Trophoblast cell (in vitro differentiated cells and primary cell): Measurements from ENCODE around the gene TEX261.

Experiments used
- DNase-seq, 2 donors: peaks; one replicate each; pipeline ENCODE4 v3.0.0-alpha.2; 2016
- H2AFZ ChIP-seq: 2 replicates; pipeline ENCODE4 v1.6.1; 2013; ENCODE audit warnings: low read length, moderate library complexity, mild to moderate bottlenecking; ENCODE audit not compliant: insufficient read depth, poor library complexity
- H2AK5ac ChIP-seq: 2 replicates; pipeline ENCODE4 v1.6.1; 2013; ENCODE audit warnings: mild to moderate bottlenecking, low read length
- H2BK120ac ChIP-seq: 2 replicates; pipeline ENCODE4 v1.6.1; 2013; ENCODE audit warnings: low read length, mild to moderate bottlenecking, moderate library complexity; ENCODE audit not compliant: insufficient read depth, poor library complexity
- H2BK12ac ChIP-seq: 2 replicates; pipeline ENCODE4 v1.6.1; 2013; ENCODE audit warnings: mild to moderate bottlenecking, low read length, moderate library complexity
- H2BK5ac ChIP-seq: 2 replicates; pipeline ENCODE4 v1.6.1; 2013; ENCODE audit warnings: low read length, low read depth, moderate library complexity, mild to moderate bottlenecking; ENCODE audit not compliant: poor library complexity
- H3K14ac ChIP-seq: 2 replicates; pipeline ENCODE4 v1.6.1; 2013; ENCODE audit warnings: mild to moderate bottlenecking, low read length
- H3K18ac ChIP-seq: 2 replicates; pipeline ENCODE4 v1.6.1; 2013; ENCODE audit warnings: mild to moderate bottlenecking, low read length
- H3K23ac ChIP-seq: 2 replicates; pipeline ENCODE4 v1.6.1; 2013; ENCODE audit warnings: low read length
- H3K27ac ChIP-seq: 2 replicates; pipeline ENCODE4 v1.5.1; 2013; ENCODE audit warnings: low read depth, mild to moderate bottlenecking, inconsistent platforms, low read length, moderate library complexity
- H3K27me3 ChIP-seq: 2 replicates; pipeline ENCODE4 v1.6.1; 2013; ENCODE audit warnings: inconsistent platforms, mild to moderate bottlenecking, low read length, moderate library complexity; ENCODE audit not compliant: insufficient read depth
- H3K36me3 ChIP-seq, 2 experiments: 1 replicate in 1 of 2; 2 replicates in 1 of 2; pipeline ENCODE4 v1.6.1; 2013; ENCODE audit warnings: low read length in 2 of 2, mild to moderate bottlenecking in 2 of 2, moderate library complexity in 1 of 2; ENCODE audit not compliant: insufficient read depth in 2 of 2, control insufficient read depth in 1 of 2
- H3K4ac ChIP-seq: 2 replicates; pipeline ENCODE4 v1.6.1; 2013; ENCODE audit warnings: low read depth, mild to moderate bottlenecking, low read length, moderate library complexity
- H3K4me1 ChIP-seq, 2 experiments: 1 replicate in 1 of 2; 2 replicates in 1 of 2; pipeline ENCODE4 v1.6.1; 2013; ENCODE audit warnings: low read length in 2 of 2, mild to moderate bottlenecking in 2 of 2, moderate library complexity in 1 of 2; ENCODE audit not compliant: insufficient read depth in 2 of 2, control insufficient read depth in 1 of 2
- H3K4me2 ChIP-seq: 2 replicates; pipeline ENCODE4 v1.6.1; 2013; ENCODE audit warnings: inconsistent platforms, mild to moderate bottlenecking, low read length, moderate library complexity
- H3K4me3 ChIP-seq: 2 replicates; pipeline ENCODE4 v1.5.1; 2013; ENCODE audit warnings: mild to moderate bottlenecking, low read depth, low read length, inconsistent platforms
- H3K79me1 ChIP-seq: one replicate; pipeline ENCODE4 v1.6.1; 2013; ENCODE audit warnings: low read length
- H3K79me2 ChIP-seq: 2 replicates; pipeline ENCODE4 v1.6.1; 2013; ENCODE audit warnings: low read length, mild to moderate bottlenecking; ENCODE audit not compliant: control insufficient read depth, insufficient read depth, poor library complexity
- H3K9ac ChIP-seq: 2 replicates; pipeline ENCODE4 v1.6.1; 2013; ENCODE audit warnings: mild to moderate bottlenecking, low read length
- H3K9me3 ChIP-seq: 2 replicates; pipeline ENCODE4 v1.6.1; 2013; ENCODE audit warnings: low read depth, mild to moderate bottlenecking, control low read depth, inconsistent platforms, low read length; ENCODE audit not compliant: insufficient read depth
- H4K12ac ChIP-seq: 2 replicates; pipeline ENCODE4 v1.6.1; 2013; ENCODE audit warnings: low read depth, mild to moderate bottlenecking, low read length, moderate library complexity
- H4K8ac ChIP-seq: 2 replicates; pipeline ENCODE4 v1.6.1; 2013; ENCODE audit warnings: low read depth, mild to moderate bottlenecking, low read length, moderate library complexity
- H4K91ac ChIP-seq: one replicate; pipeline ENCODE4 v1.6.1; 2013; ENCODE audit warnings: low read depth, mild to moderate bottlenecking, low read length, moderate library complexity
- WGBS: extraction: QIAGEN DNeasy Blood & Tissue Kit; methylation state at CpG from one replicate; pipeline ENCODE4 v1.1.7; 2013; ENCODE audit warnings: missing lambda C conversion rate; ENCODE audit not compliant: insufficient read length, insufficient coverage; ENCODE audit errors: extremely low coverage; 5-methylcytosine and 5-hydroxymethylcytosine counted together

Gene TEX261

DNA sequence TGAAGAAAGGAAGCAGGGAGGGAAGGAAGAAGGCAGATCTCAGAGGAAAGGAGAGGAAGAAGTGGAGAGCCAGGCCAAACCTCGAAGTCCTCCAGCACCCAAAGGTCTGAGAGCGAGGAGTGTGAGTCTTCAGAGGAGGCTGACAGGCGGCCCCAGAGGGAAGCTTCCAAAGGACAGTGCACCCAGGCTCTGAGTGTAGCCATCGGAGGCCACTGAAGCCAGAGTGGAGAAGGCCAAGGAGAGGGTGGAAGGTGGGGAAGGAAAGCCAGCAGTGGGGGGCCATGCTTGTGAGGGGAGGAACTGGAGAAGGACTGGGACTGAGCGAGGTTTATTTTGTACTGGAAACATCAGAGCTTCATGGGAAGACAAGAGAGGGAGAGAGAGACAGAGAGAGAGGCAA lies 53.0 kb downstream of the TEX261 start:
- Histone ChIP-seq H3K23ac (no peak overlapping the region), H3K18ac (no peak overlapping the region), H3K9ac (no peak overlapping the region), H3K27me3 (peaks cover 13% of the 10 kb centered on the region), H3K4me2 (no peak overlapping the region), H3K79me1 (no peaks in the 10 kb centered on the region), H3K9me3 (no peaks in the 10 kb centered on the region), H4K8ac (no peak overlapping the region), H2BK12ac (no peak overlapping the region), H2BK5ac (no peak overlapping the region), H3K79me2 (no peaks in the 10 kb centered on the region), H2AFZ (no peak overlapping the region), H4K12ac (no peak overlapping the region), H3K36me3 (no peaks in the 10 kb centered on the region), H2BK120ac (no peak overlapping the region), H3K14ac (no peak overlapping the region), H3K4me3 (no peak overlapping the region), H3K4ac (no peak overlapping the region), H3K27ac (no peak overlapping the region), H4K91ac (no peak overlapping the region), H3K4me1 (peaks cover 6 to 9% of the 10 kb centered on the region in 2 experiments), H2AK5ac (no peak overlapping the region)
- no CpG with 5 or more reads among the region's 5 CpGs for WGBS
- no peak for DNase-seq

DNA sequence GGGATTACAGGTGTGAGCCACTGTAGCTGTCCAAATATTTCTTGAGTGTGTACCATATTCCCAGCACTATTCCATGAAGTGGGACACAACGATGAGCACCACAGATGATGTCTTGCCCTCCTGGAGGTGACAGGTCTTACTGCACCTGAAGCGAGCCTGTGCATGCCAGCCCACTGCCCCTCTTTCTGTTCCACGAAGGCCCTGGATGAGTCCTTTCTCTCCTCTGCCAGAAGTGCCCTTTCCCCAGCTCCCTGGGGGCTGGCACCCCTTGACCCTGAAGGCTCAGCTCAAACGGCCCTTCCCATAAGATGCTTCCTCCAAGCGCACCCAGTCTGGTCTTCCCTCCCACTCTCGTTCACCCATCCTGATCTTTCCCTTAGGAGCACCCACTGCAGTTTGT lies 53.5 kb downstream of the TEX261 start:
- Histone ChIP-seq H4K12ac (no peak overlapping the region), H3K79me2 (no peaks in the 10 kb centered on the region), H4K8ac (no peak overlapping the region), H2BK5ac (no peak overlapping the region), H3K9me3 (no peaks in the 10 kb centered on the region), H3K23ac (no peak overlapping the region), H3K79me1 (no peaks in the 10 kb centered on the region), H2BK12ac (no peak overlapping the region), H3K27ac (no peak overlapping the region), H2BK120ac (no peak overlapping the region), H2AK5ac (no peak overlapping the region), H3K4me3 (no peak overlapping the region), H3K18ac (no peak overlapping the region), H3K14ac (no peak overlapping the region), H2AFZ (no peak overlapping the region), H3K27me3 (peaks cover 13% of the 10 kb centered on the region), H3K4me2 (no peak overlapping the region), H4K91ac (no peak overlapping the region), H3K4me1 (peaks cover 6 to 9% of the 10 kb centered on the region in 2 experiments), H3K9ac (no peak overlapping the region), H3K4ac (no peak overlapping the region), H3K36me3 (no peaks in the 10 kb centered on the region)
- DNase-seq = no peak
- no CpG with 5 or more reads among the region's 6 CpGs for WGBS

DNA sequence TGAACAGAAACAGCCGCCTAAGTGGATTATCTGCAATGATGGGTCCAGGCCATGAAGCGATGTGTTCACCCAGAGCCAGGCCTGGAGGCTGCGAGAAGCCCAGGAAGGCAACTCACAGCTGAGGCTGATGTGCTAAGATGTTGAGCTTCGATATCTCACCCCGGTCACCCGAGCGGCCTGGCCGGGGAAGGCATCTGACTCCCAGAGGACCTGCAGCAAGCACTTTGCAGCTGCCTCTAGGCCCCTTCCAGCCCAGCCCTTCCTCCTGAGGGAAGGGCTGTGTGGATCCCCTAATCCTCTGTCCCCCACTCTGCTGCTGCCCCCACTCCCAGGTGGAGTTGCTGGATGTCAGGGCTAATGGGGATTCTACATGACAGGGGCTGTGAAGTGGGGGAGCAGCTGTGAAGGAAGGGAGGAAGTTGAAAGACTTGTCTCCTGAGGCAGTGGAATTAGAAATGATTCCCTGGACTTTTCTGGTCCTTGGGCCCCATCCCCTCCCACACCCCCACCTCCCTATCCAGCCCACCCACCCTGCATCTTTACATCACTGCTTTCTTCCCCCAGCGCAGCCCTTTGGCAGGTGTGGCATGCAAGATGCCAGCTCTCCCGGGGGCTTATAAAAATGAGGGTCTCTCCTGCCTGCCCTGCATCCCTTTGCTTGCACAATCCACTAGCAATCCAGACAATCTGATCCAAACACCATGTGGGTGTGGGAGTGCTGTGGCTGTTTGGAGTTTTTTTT lies 54.7 kb downstream of the TEX261 start:
- H3K9me3 ChIP-seq = no peaks in the 10 kb centered on the region
- H2AK5ac ChIP-seq = no peak overlapping the region
- H2AFZ ChIP-seq = no peak overlapping the region
- no peak overlapping the region for H2BK12ac ChIP-seq
- DNase-seq = no peak
- H3K4ac ChIP-seq = no peak overlapping the region
- no peak overlapping the region for H3K4me2 ChIP-seq
- H3K23ac ChIP-seq = no peak overlapping the region
- no peak overlapping the region for H3K4me3 ChIP-seq
- no peaks in the 10 kb centered on the region for H3K36me3 ChIP-seq
- no peak overlapping the region for H4K91ac ChIP-seq
- no peak overlapping the region for H3K27ac ChIP-seq
- peaks cover 6 to 9% of the 10 kb centered on the region in 2 experiments for H3K4me1 ChIP-seq
- H3K79me1 ChIP-seq = no peaks in the 10 kb centered on the region
- no peaks in the 10 kb centered on the region for H3K79me2 ChIP-seq
- no CpG with 5 or more reads among the region's 10 CpGs for WGBS
- H3K18ac ChIP-seq = no peak overlapping the region
- no peak overlapping the region for H4K12ac ChIP-seq
- no peak overlapping the region for H3K14ac ChIP-seq
- no peak overlapping the region for H4K8ac ChIP-seq
- peaks cover 13% of the 10 kb centered on the region for H3K27me3 ChIP-seq
- no peak overlapping the region for H2BK120ac ChIP-seq
- H2BK5ac ChIP-seq = no peak overlapping the region
- H3K9ac ChIP-seq = no peak overlapping the region

DNA sequence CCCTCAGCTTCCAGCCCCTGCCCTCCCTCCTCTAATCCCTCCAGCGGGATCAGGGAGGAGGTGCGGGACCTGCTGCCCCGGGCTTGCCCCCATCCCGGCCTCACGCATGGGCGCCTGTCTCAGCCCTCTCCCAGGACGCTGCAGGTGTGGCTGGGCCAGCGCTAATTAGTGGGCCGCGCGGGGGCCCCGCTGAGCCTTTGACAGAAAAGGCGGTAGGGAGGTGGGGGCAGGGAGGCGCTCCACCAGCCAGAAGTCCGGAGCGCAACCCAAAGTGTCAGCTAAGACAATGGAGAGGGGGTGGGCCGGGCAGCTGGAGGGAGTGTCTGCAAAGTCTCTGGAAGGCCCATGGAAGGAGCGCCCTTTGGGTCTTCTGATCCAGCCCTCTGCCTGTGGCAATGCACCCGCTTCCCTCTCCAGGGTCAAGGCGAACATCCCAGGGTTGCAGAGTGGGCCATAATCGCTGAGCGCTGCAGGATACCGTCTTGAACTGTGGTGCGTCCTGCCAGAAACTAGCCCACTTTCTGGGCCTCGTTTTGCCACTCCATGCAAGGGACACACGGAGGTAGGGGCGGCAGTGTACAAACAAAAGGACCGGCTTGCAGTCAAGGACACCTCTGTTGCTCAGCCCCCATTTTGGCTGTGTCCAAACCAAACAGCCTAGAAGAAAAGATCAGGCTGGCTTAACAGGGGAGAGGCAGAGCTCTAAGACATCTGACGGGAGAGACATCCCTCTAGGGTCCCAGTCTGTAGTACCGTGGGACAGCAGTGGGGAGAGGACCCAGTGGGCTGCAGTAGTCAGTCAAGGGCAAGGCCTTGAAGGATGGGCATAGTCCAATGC lies 55.5 kb downstream of the TEX261 start:
- Histone ChIP-seq H3K4me3 (no peak overlapping the region), H3K9me3 (no peaks in the 10 kb centered on the region), H2BK120ac (no peak overlapping the region), H3K4me1 (peaks cover 6 to 9% of the 10 kb centered on the region in 2 experiments), H3K14ac (no peak overlapping the region), H3K9ac (no peak overlapping the region), H2AFZ (no peak overlapping the region), H3K79me2 (no peaks in the 10 kb centered on the region), H2AK5ac (no peak overlapping the region), H3K79me1 (no peaks in the 10 kb centered on the region), H4K91ac (no peak overlapping the region), H3K36me3 (no peaks in the 10 kb centered on the region), H3K27ac (no peak overlapping the region), H4K8ac (no peak overlapping the region), H2BK5ac (no peak overlapping the region), H3K4ac (no peak overlapping the region), H3K18ac (no peak overlapping the region), H2BK12ac (no peak overlapping the region), H3K27me3 (peaks cover 13% of the 10 kb centered on the region), H4K12ac (no peak overlapping the region), H3K4me2 (no peak overlapping the region), H3K23ac (no peak overlapping the region)
- DNase-seq = no peak
- whole genome bisulfite sequencing = no CpG with 5 or more reads among the region's 30 CpGs
